ENCODE results near the gene VWA5B2. TPM values are rescaled to one million over a fixed set of nuclear protein-coding genes. Genes with fewer than 3 reads are reported as not detected.

Gene VWA5B2
- total RNA-seq, 1 experiment from 2014 or later = 1.4 TPM

DNA sequence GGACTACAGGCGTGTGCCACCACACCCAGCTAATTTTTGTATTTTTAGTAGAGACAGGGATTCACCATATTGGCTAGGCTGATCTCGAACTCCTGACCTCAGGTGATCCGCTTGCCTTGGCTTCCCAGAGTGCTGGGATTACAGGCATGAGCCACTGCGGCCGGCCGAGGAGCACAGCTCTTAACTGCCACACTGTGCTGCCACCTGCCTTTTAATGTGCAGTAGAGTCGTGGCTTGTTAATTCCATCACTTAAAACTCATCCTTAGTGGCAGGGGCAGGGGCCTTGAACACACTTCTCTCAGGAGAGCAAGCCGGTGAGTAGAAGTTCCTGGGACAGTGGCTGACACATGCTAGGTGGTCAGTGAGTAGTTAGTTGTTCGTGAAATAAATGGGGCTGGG lies 30.9 kb upstream of the VWA5B2 start:
- no peaks in the 10 kb centered on the region for H4K20me1 ChIP-seq (ENCODE audit: low read length)
- H3K79me2 ChIP-seq (ENCODE audit: low read length) = no peaks in the 10 kb centered on the region
- no peaks in the 10 kb centered on the region for H3K9me3 ChIP-seq (ENCODE audit: low read length)
- intact Hi-C loops (cut with micrococcal nuclease) = no loop called here
- ATAC-seq (no peak), DNase-seq (no peak)
- no peak overlapping the region for H3K4me3 ChIP-seq (ENCODE audit: low read length)
- no peaks in the 10 kb centered on the region for H3F3A ChIP-seq (ENCODE audit: low read length, unreplicated experiment)
- CTCF ChIA-PET = no interaction called here
- no peak overlapping the region for H3K4me2 ChIP-seq (ENCODE audit: low read length)
- BruUV-seq (replicated peaks) = no TSS peak
- no peak overlapping the region for H2AFZ ChIP-seq (ENCODE audit: low read length)
- TF ChIP-seq EZH2 (IDR thresholded peaks at IDR 0.05; ENCODE audit: low read length, unreplicated experiment) (no peak), EZH2phosphoT487 (IDR thresholded peaks at IDR 0.05; ENCODE audit: borderline replicate concordance, low read length) (no peak)
- TF ChIP-seq, protein P1, sequence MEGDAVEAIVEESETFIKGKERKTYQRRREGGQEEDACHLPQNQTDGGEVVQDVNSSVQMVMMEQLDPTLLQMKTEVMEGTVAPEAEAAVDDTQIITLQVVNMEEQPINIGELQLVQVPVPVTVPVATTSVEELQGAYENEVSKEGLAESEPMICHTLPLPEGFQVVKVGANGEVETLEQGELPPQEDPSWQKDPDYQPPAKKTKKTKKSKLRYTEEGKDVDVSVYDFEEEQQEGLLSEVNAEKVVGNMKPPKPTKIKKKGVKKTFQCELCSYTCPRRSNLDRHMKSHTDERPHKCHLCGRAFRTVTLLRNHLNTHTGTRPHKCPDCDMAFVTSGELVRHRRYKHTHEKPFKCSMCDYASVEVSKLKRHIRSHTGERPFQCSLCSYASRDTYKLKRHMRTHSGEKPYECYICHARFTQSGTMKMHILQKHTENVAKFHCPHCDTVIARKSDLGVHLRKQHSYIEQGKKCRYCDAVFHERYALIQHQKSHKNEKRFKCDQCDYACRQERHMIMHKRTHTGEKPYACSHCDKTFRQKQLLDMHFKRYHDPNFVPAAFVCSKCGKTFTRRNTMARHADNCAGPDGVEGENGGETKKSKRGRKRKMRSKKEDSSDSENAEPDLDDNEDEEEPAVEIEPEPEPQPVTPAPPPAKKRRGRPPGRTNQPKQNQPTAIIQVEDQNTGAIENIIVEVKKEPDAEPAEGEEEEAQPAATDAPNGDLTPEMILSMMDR (conservative IDR thresholded peaks at IDR 0.05; ENCODE audit: low read depth, low read length) = no peak
- no peak overlapping the region for H3K9ac ChIP-seq (ENCODE audit: low read length)
- POLR2A ChIA-PET (ENCODE audit: unreplicated experiment) = no interaction called here
- no peak overlapping the region for H3K27ac ChIP-seq (ENCODE audit: low read length)
- no peaks in the 10 kb centered on the region for H3K9me2 ChIP-seq (replicated peaks; ENCODE audit: low read length)
- no peaks in the 10 kb centered on the region for H3K4me1 ChIP-seq (ENCODE audit: insufficient read depth, low read length)
- no peaks in the 10 kb centered on the region for H3K27me3 ChIP-seq (ENCODE audit: low read length)
- H3K36me3 ChIP-seq (ENCODE audit: low read depth, low read length) = peaks cover 15% of the 10 kb centered on the region

DNA sequence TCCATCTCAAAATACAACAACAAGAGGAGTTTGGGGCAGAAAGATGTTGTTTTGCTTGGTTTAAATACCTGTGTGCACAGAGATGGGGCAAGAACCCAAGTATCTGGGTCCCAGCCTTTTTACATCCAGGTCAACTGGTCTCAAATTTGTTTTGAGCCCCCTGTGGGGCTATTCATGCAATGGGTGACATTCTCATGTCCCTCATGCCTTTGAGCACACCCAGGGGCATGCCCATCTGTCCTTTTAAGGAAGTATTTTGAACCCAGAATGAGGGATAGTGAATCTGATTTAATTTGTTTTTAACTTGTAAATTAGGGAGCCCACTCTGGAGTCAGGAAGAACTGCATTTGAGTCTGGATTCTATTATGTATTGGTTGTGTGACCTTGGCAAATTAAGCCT lies 28.6 kb upstream of the VWA5B2 start:
- Histone ChIP-seq H3K9ac (ENCODE audit: low read length) (no peak overlapping the region), H3K27ac (ENCODE audit: low read length) (no peak overlapping the region), H4K20me1 (ENCODE audit: low read length) (no peaks in the 10 kb centered on the region), H3K9me3 (ENCODE audit: low read length) (no peaks in the 10 kb centered on the region), H3K27me3 (ENCODE audit: low read length) (0 out of 2 replicates have a peak, but pooled peaks cover 3% of the 10 kb centered on the region), H3K9me2 (replicated peaks; ENCODE audit: low read length) (no peaks in the 10 kb centered on the region), H3K79me2 (ENCODE audit: low read length) (no peaks in the 10 kb centered on the region), H3K4me2 (ENCODE audit: low read length) (no peak overlapping the region), H3K4me3 (ENCODE audit: low read length) (no peak overlapping the region), H3K4me1 (ENCODE audit: insufficient read depth, low read length) (no peaks in the 10 kb centered on the region), H3F3A (ENCODE audit: low read length, unreplicated experiment) (no peaks in the 10 kb centered on the region), H2AFZ (ENCODE audit: low read length) (no peak overlapping the region), H3K36me3 (ENCODE audit: low read depth, low read length) (no peaks in the 10 kb centered on the region)
- ChIA-PET POLR2A (ENCODE audit: unreplicated experiment) (no interaction called here), CTCF (no interaction called here)
- ATAC-seq (no peak), DNase-seq (no peak)
- no TSS peak for BruUV-seq (replicated peaks)
- TF ChIP-seq EZH2 (IDR thresholded peaks at IDR 0.05; ENCODE audit: low read length, unreplicated experiment) = no peak
- TF ChIP-seq, protein P1 (conservative IDR thresholded peaks at IDR 0.05; ENCODE audit: low read depth, low read length) = no peak
- no peak for TF ChIP-seq EZH2phosphoT487 (IDR thresholded peaks at IDR 0.05; ENCODE audit: borderline replicate concordance, low read length)
- intact Hi-C loops (cut with micrococcal nuclease) = no loop called here

DNA sequence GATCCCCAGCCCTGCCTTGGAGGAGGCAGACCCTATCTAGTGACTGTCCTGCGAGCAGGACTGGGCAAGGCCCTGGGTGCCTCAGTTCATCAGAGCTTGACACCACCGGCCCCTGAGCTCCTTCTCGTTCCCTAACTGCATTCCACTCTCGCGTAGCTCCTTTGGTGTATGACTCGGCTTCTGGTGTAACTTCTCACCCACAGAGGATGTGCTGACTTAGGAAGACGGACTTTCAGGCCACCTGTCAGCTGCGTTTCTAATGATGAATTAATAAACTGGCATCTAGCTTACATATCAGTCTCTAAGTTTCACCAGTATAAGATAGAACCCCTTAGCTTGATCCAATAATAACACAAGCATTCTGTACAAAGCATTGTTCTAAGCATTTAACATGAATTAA lies 25.9 kb upstream of the VWA5B2 start:
- Histone ChIP-seq H3K4me2 (ENCODE audit: low read length) (no peak overlapping the region), H3K9me2 (replicated peaks; ENCODE audit: low read length) (no peaks in the 10 kb centered on the region), H3K27me3 (ENCODE audit: low read length) (peaks cover 22% of the 10 kb centered on the region), H3F3A (ENCODE audit: low read length, unreplicated experiment) (no peaks in the 10 kb centered on the region), H3K27ac (ENCODE audit: low read length) (no peak overlapping the region), H3K79me2 (ENCODE audit: low read length) (no peaks in the 10 kb centered on the region), H3K36me3 (ENCODE audit: low read depth, low read length) (no peaks in the 10 kb centered on the region), H3K4me3 (ENCODE audit: low read length) (no peak overlapping the region), H3K9ac (ENCODE audit: low read length) (no peak overlapping the region), H2AFZ (ENCODE audit: low read length) (no peak overlapping the region), H4K20me1 (ENCODE audit: low read length) (no peaks in the 10 kb centered on the region), H3K9me3 (ENCODE audit: low read length) (no peaks in the 10 kb centered on the region), H3K4me1 (ENCODE audit: insufficient read depth, low read length) (no peaks in the 10 kb centered on the region)
- intact Hi-C loops (cut with micrococcal nuclease) = no loop called here
- BruUV-seq (replicated peaks) = no TSS peak
- DNase-seq = no peak
- ATAC-seq = no peak
- ChIA-PET CTCF (interaction anchor here (0.6 kb wide), 1 partner anchor 308 kb away, joined by 5 read pairs; no protein-coding TSS in a partner anchor), POLR2A (ENCODE audit: unreplicated experiment) (no interaction called here)
- TF ChIP-seq EZH2 (IDR thresholded peaks at IDR 0.05; ENCODE audit: low read length, unreplicated experiment) = no peak
- TF ChIP-seq, protein P1 (conservative IDR thresholded peaks at IDR 0.05; ENCODE audit: low read depth, low read length) = no peak
- no peak for TF ChIP-seq EZH2phosphoT487 (IDR thresholded peaks at IDR 0.05; ENCODE audit: borderline replicate concordance, low read length)

Data from PC-3 (cell line).